Prostate gland (tissue), 2 donors: ENCODE data around the gene BET1.

ENCODE experiments used
- CTCF ChIP-seq, 4 experiments: fragments of 200-600 bp in 2 of 4; fragments of 450-650 bp in 2 of 4; sonication (generic) in 2 of 4; IDR thresholded peaks; 1 replicate in 3 of 4; 2 replicates in 1 of 4; pipeline ENCODE4 v1.5.1; 2016 to 2019; ENCODE audit warnings: antibody characterized with exemption in 4 of 4, mild to moderate bottlenecking in 2 of 4, moderate library complexity in 2 of 4
- POLR2AphosphoS5 ChIP-seq: sonication (generic); formaldehyde crosslinking; IDR thresholded peaks from one replicate; pipeline ENCODE4 v1.6.1; 2017; ENCODE audit warnings: antibody characterized with exemption

- TF ChIP-seq CTCF (IDR thresholded peaks at IDR 0.05) (no peak), POLR2AphosphoS5 (no peak)
Observed at GRCh38 chr7:94053532-94053931, 49.4 kb upstream of the BET1 start.
